ENCODE results near the gene HEPACAM. TPM values are rescaled to one million over a fixed set of nuclear protein-coding genes. Genes with fewer than 3 reads are reported as not detected.

The HEPACAM gene
- total RNA-seq, 1 donor: 0.86 TPM

GRCh38 chr11:124920870-124921609 lies 14.8 kb downstream of the HEPACAM start:
- peak; percentile 76 for DNase-seq (ENCODE audit: low read depth)
- H3K4me3 ChIP-seq (ENCODE audit: low read depth, low read length): peak overlapping the region; percentile 51
- no peak for TF ChIP-seq CTCF (IDR thresholded peaks at IDR 0.05; ENCODE audit: insufficient read depth, low read depth, low read length)

GRCh38 chr11:124920356-124920755 lies 15.5 kb downstream of the HEPACAM start:
- DNase-seq (ENCODE audit: low read depth): no peak
- peak overlapping the region; percentile 51 for H3K4me3 ChIP-seq (ENCODE audit: low read depth, low read length)
- no peak for TF ChIP-seq CTCF (IDR thresholded peaks at IDR 0.05; ENCODE audit: insufficient read depth, low read depth, low read length)

- no peak overlapping the region for H3K4me3 ChIP-seq (ENCODE audit: low read depth, low read length)
- no peak for TF ChIP-seq CTCF (IDR thresholded peaks at IDR 0.05; ENCODE audit: insufficient read depth, low read depth, low read length)
- no peak for DNase-seq (ENCODE audit: low read depth)
Observed at GRCh38 chr11:124919898-124920297, 15.9 kb downstream of the HEPACAM start.

DNA sequence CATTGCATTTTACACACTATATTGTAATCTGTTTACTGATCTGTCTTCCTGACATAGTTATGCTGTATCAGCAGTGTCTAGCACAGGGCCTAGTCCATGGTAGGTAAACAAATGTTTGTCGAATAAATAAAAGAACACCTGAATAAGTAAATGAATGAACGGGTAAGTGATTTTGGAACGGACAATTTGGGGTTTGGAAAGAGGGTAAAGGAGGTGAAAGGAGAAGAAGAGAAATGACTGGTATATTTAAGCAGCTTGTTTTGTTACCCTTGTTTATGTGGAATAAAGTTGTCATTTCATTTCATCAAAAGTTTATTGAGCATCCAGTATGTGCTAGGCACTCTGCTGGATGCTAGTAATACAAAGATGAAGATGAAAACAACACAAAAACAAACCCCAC lies 16.9 kb downstream of the HEPACAM start, which contains the start of gene HEPN1:
HEPN1 (plus strand) TSS at position 301 of the 400 bp plus-strand sequence.
- no peak within 1 kb of the TSS for H3K4me3 ChIP-seq (ENCODE audit: low read depth, low read length)
- no peak for TF ChIP-seq CTCF (IDR thresholded peaks at IDR 0.05; ENCODE audit: insufficient read depth, low read depth, low read length)
- DNase-seq (ENCODE audit: low read depth): no peak

GRCh38 chr11:124917115-124917637 lies 18.7 kb downstream of the HEPACAM start:
- no peak for TF ChIP-seq CTCF (IDR thresholded peaks at IDR 0.05; ENCODE audit: insufficient read depth, low read depth, low read length)
- no peak overlapping the region for H3K4me3 ChIP-seq (ENCODE audit: low read depth, low read length)
- peak; percentile 77 for DNase-seq (ENCODE audit: low read depth)

DNA sequence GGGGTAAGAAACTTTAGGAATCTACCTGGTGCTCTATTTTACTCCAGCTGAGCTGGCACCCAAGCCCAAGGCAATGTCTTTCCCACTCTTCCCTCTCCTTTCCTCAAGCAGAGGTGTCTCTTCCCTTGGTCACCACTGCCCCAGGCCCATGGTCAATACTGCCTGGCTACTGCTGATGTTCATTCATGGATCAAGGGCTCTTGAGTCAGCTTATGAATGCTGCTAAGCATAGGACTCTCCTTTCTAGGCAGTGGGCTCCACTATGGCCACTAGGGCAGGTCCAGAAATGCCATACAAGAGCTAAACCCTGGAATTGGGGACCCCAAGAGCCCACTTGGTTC lies 19.5 kb downstream of the HEPACAM start:
- H3K4me3 ChIP-seq (ENCODE audit: low read depth, low read length): no peak overlapping the region
- DNase-seq (ENCODE audit: low read depth): no peak
- no peak for TF ChIP-seq CTCF (IDR thresholded peaks at IDR 0.05; ENCODE audit: insufficient read depth, low read depth, low read length)

Data from fibroblast of villous mesenchyme (primary cell).